ENCODE results near the gene TMEM183A.
"Not testable (repeated sequence)": the region's sequence is repeated elsewhere in the genome, so short reads cannot be mapped to it uniquely, and the experiment has no call there.

The TMEM183A gene

DNA sequence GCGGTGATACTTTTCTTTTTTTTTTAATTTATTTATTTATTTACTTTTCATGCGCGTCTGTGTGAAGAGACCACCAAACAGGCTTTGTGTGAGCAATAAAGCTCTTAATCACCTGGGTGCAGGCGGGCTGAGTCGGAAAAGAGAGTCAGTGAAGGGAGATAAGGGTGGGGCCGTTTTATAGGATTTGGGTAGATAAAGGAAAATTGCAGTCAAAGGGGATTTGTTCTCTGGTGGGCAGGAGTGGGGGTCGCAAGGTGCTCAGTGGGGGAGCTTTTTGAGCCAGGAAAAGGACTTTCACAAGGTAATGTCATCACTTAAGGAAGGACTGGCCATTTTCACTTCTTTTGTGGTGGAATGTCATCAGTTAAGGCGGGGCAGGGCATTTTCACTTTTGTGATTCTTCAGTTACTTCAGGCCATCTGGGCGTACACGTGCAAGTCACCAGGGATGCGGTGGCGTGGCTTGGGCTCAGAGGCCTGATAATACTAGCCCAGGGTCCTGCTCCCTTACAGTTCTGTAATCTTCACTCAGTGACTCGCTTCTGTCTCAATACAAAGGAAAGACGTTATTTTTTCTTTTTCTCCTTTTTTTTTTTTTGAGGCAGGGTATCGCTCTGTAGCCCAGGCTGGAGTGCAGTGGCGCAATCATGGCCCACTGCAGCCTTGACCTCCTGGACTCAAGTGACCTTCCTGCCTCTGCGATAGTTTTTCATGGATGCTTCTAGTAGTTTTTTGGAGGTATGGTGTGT, 1.6 kb upstream of the TMEM183A start:
- H3K36me3 ChIP-seq (ENCODE audit: control insufficient read depth, insufficient read depth, low read length); H3K4me3 ChIP-seq (ENCODE audit: insufficient read depth, low read depth, low read length); H3K27me3 ChIP-seq (ENCODE audit: control insufficient read depth, insufficient read depth, low read length, poor library complexity, severe bottlenecking); H3K4me1 ChIP-seq (ENCODE audit: control insufficient read depth, insufficient read depth, low read length); H3K9me3 ChIP-seq (ENCODE audit: control insufficient read depth, low read length); H3K27ac ChIP-seq (ENCODE audit: insufficient read depth, low read depth, low read length, poor library complexity, severe bottlenecking): not testable (repeated sequence)
- 86 to 88% methylated on average over 16 to 17 of the region's 17 CpGs for WGBS, 2 experiments

DNA sequence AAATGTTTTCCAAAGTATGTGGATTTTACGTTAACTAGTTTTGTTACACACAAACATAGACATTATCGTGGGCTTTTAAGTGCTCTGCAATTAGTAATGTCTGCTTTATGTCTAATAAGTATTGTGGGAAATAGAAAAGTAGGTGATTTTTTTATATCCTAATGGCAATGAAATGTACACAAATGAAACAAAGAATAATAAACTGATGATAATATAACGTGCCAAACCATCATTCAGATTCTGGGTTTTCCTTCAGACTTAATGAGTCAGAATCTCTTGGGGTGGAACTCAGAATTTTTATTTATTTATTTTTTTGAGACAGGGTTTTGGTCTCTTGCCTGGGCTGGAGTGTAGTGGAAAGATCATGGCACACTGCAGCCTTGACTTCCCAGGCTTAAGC, 2.0 kb downstream of the TMEM183A start:
- no peaks in the 10 kb centered on the region for H3K27me3 ChIP-seq (ENCODE audit: control insufficient read depth, insufficient read depth, low read length, poor library complexity, severe bottlenecking)
- no peaks in the 10 kb centered on the region for H3K9me3 ChIP-seq (ENCODE audit: control insufficient read depth, low read length)
- H3K4me3 ChIP-seq (ENCODE audit: insufficient read depth, low read depth, low read length), result no peak overlapping the region
- 83 to 100% methylated on average over 3 of the region's 3 CpGs for WGBS, 2 experiments
- no peak overlapping the region for H3K27ac ChIP-seq (ENCODE audit: insufficient read depth, low read depth, low read length, poor library complexity, severe bottlenecking)
- no peaks in the 10 kb centered on the region for H3K4me1 ChIP-seq (ENCODE audit: control insufficient read depth, insufficient read depth, low read length)
- peaks cover 24% of the 10 kb centered on the region for H3K36me3 ChIP-seq (ENCODE audit: control insufficient read depth, insufficient read depth, low read length)

- Histone ChIP-seq H3K4me1 (ENCODE audit: control insufficient read depth, insufficient read depth, low read length) (no peaks in the 10 kb centered on the region), H3K27ac (ENCODE audit: insufficient read depth, low read depth, low read length, poor library complexity, severe bottlenecking) (no peak overlapping the region), H3K27me3 (ENCODE audit: control insufficient read depth, insufficient read depth, low read length, poor library complexity, severe bottlenecking) (no peaks in the 10 kb centered on the region), H3K9me3 (ENCODE audit: control insufficient read depth, low read length) (no peaks in the 10 kb centered on the region), H3K4me3 (ENCODE audit: insufficient read depth, low read depth, low read length) (no peak overlapping the region), H3K36me3 (ENCODE audit: control insufficient read depth, insufficient read depth, low read length) (peaks cover 43% of the 10 kb centered on the region)
- 89 to 100% methylated on average over 3 to 5 of the region's 5 CpGs for WGBS, 2 experiments
Observed at GRCh38 chr1:203011582-203011981, 4.4 kb downstream of the TMEM183A start.

DNA sequence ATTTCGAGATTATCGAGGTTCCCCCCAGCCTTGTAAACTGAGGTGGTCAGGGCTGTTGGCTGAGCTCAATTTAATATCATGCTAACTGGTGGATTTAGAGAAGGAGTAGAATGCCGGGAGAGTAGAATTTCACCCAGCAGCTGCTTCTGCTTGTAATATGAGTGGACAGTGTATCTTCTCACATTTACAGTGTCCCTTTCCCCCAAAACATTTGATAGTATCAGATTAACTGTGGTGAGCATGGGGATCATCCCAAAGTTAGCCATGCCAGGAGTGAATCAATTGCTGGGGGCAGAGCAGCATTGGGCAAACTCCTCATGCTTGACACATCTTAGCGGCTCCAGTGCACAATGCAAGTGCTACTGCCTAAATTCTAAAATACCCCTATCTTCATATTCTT, 9.9 kb downstream of the TMEM183A start:
- Histone ChIP-seq H3K9me3 (ENCODE audit: control insufficient read depth, low read length) (no peaks in the 10 kb centered on the region), H3K4me1 (ENCODE audit: control insufficient read depth, insufficient read depth, low read length) (no peaks in the 10 kb centered on the region), H3K27me3 (ENCODE audit: control insufficient read depth, insufficient read depth, low read length, poor library complexity, severe bottlenecking) (no peaks in the 10 kb centered on the region), H3K4me3 (ENCODE audit: insufficient read depth, low read depth, low read length) (no peak overlapping the region), H3K36me3 (ENCODE audit: control insufficient read depth, insufficient read depth, low read length) (peaks cover 66% of the 10 kb centered on the region), H3K27ac (ENCODE audit: insufficient read depth, low read depth, low read length, poor library complexity, severe bottlenecking) (no peak overlapping the region)
- WGBS, 2 experiments, result 93 to 100% methylated on average over 4 of the region's 4 CpGs

- Histone ChIP-seq H3K27me3 (ENCODE audit: control insufficient read depth, insufficient read depth, low read length, poor library complexity, severe bottlenecking) (no peaks in the 10 kb centered on the region), H3K4me1 (ENCODE audit: control insufficient read depth, insufficient read depth, low read length) (no peaks in the 10 kb centered on the region), H3K27ac (ENCODE audit: insufficient read depth, low read depth, low read length, poor library complexity, severe bottlenecking) (no peak overlapping the region), H3K9me3 (ENCODE audit: control insufficient read depth, low read length) (no peaks in the 10 kb centered on the region), H3K36me3 (ENCODE audit: control insufficient read depth, insufficient read depth, low read length) (peaks cover 67% of the 10 kb centered on the region), H3K4me3 (ENCODE audit: insufficient read depth, low read depth, low read length) (no peak overlapping the region)
- WGBS, 2 experiments, result 93 to 95% methylated on average over 6 of the region's 6 CpGs
Observed at GRCh38 chr1:203017692-203018091, 10.5 kb downstream of the TMEM183A start.

GRCh38 chr1:203022855-203023254, 15.7 kb downstream of the TMEM183A start:
- WGBS, 2 experiments, result 100% methylated on average over 1 of the region's 10 CpGs; no CpG with 5 or more reads in 1 of the 2 experiments
- H3K27ac ChIP-seq (ENCODE audit: insufficient read depth, low read depth, low read length, poor library complexity, severe bottlenecking); H3K9me3 ChIP-seq (ENCODE audit: control insufficient read depth, low read length); H3K4me1 ChIP-seq (ENCODE audit: control insufficient read depth, insufficient read depth, low read length); H3K4me3 ChIP-seq (ENCODE audit: insufficient read depth, low read depth, low read length): not testable (repeated sequence)
- Histone ChIP-seq H3K27me3 (ENCODE audit: control insufficient read depth, insufficient read depth, low read length, poor library complexity, severe bottlenecking) (peaks cover 16% of the 10 kb centered on the region), H3K36me3 (ENCODE audit: control insufficient read depth, insufficient read depth, low read length) (peaks cover 45% of the 10 kb centered on the region)

DNA sequence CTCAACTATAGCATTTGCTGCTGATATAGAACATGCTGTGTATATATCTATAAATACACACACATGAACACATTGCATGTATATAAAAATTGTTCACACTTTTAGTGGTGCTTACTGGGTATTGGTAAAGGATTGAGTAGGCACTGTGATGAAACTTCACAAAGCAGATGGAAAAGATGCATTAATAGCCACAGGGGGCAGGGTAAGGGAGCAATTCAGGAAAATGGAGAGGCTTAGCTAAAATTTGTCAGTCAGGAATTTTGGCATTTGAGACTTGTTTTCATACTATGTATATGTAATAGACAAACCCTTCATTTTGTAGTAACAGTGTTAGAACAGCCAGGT, 18.5 kb downstream of the TMEM183A start:
- no peak overlapping the region for H3K4me3 ChIP-seq (ENCODE audit: insufficient read depth, low read depth, low read length)
- peaks cover 18% of the 10 kb centered on the region for H3K4me1 ChIP-seq (ENCODE audit: control insufficient read depth, insufficient read depth, low read length)
- H3K9me3 ChIP-seq (ENCODE audit: control insufficient read depth, low read length), result no peaks in the 10 kb centered on the region
- H3K27me3 ChIP-seq (ENCODE audit: control insufficient read depth, insufficient read depth, low read length, poor library complexity, severe bottlenecking), result peaks cover 30% of the 10 kb centered on the region
- H3K27ac ChIP-seq (ENCODE audit: insufficient read depth, low read depth, low read length, poor library complexity, severe bottlenecking), result no peak overlapping the region
- H3K36me3 ChIP-seq (ENCODE audit: control insufficient read depth, insufficient read depth, low read length), result peaks cover 29% of the 10 kb centered on the region

GRCh38 chr1:203026031-203026665, 19.0 kb downstream of the TMEM183A start, which contains the start of gene PPFIA4:
TSS of gene PPFIA4 (plus strand) at chr1:203026491. CDS start at chr1:203039009, 12,518 bp downstream.
- WGBS, 2 experiments, result 13 to 14% methylated on average over 52 of the region's 52 CpGs
- H3K4me1 ChIP-seq (ENCODE audit: control insufficient read depth, insufficient read depth, low read length), result peaks cover 18% of the 10 kb centered on the region
- no peaks in the 10 kb centered on the region for H3K9me3 ChIP-seq (ENCODE audit: control insufficient read depth, low read length)
- no peak within 1 kb of the TSS for H3K27ac ChIP-seq (ENCODE audit: insufficient read depth, low read depth, low read length, poor library complexity, severe bottlenecking)
- peaks cover 30% of the 10 kb centered on the region for H3K27me3 ChIP-seq (ENCODE audit: control insufficient read depth, insufficient read depth, low read length, poor library complexity, severe bottlenecking)
- peaks cover 24% of the 10 kb centered on the region for H3K36me3 ChIP-seq (ENCODE audit: control insufficient read depth, insufficient read depth, low read length)
- peak within 1 kb of the TSS; percentile 68 for H3K4me3 ChIP-seq (ENCODE audit: insufficient read depth, low read depth, low read length)

GRCh38 chr1:203026666-203027663, 19.8 kb downstream of the TMEM183A start:
- Histone ChIP-seq H3K9me3 (ENCODE audit: control insufficient read depth, low read length) (no peaks in the 10 kb centered on the region), H3K27me3 (ENCODE audit: control insufficient read depth, insufficient read depth, low read length, poor library complexity, severe bottlenecking) (peaks cover 30% of the 10 kb centered on the region), H3K4me3 (ENCODE audit: insufficient read depth, low read depth, low read length) (peak overlapping the region; percentile 68), H3K36me3 (ENCODE audit: control insufficient read depth, insufficient read depth, low read length) (peaks cover 17% of the 10 kb centered on the region), H3K4me1 (ENCODE audit: control insufficient read depth, insufficient read depth, low read length) (peaks cover 18% of the 10 kb centered on the region), H3K27ac (ENCODE audit: insufficient read depth, low read depth, low read length, poor library complexity, severe bottlenecking) (no peak overlapping the region)
- WGBS, 2 experiments, result 9% methylated on average over 46 of the region's 46 CpGs
